ENCODE results near the gene TRPM7. TPM values are rescaled to one million over a fixed set of nuclear protein-coding genes. Genes with fewer than 3 reads are reported as not detected.
"Not testable (repeated sequence)": the region's sequence is repeated elsewhere in the genome, so short reads cannot be mapped to it uniquely, and the experiment has no call there.

Gene TRPM7
- total and polyA plus RNA-seq, 4 experiments from 2014 or later = 12.2 to 66.7 (median 40.1) TPM

GRCh38 chr15:50707878-50708427, 21.4 kb upstream of the TRPM7 start:
- peaks cover 10 to 30% of the 10 kb centered on the region in 2 donors for H3K36me3 Mint-ChIP-seq
- no peaks in the 10 kb centered on the region for H3K27me3 Mint-ChIP-seq
- no peaks in the 10 kb centered on the region for H3K9me3 ChIP-seq (ENCODE audit: control insufficient read depth in 1 of 2, low read length in 2 of 2)
- peaks cover 9% of the 10 kb centered on the region for H3K36me3 ChIP-seq (ENCODE audit: insufficient read depth, low read length)
- no peak for DNase-seq
- no peak overlapping the region for H3K27ac Mint-ChIP-seq
- ChIA-PET CTCF (ENCODE audit: partially characterized antibody) (no interaction called here), POLR2A (ENCODE audit: partially characterized antibody) (no interaction called here)
- no peaks in the 10 kb centered on the region for H3K4me1 Mint-ChIP-seq
- intact Hi-C loops (cut with micrococcal nuclease) = no loop called here
- no peaks in the 10 kb centered on the region for H3K27me3 ChIP-seq (ENCODE audit: insufficient read depth, low read length)
- H3K4me1 ChIP-seq (ENCODE audit: insufficient read depth, low read length) = no peaks in the 10 kb centered on the region
- no peak overlapping the region for H3K4me3 ChIP-seq (ENCODE audit: low read length in 2 of 2)
- no peaks in the 10 kb centered on the region for H3K9me3 Mint-ChIP-seq
- H3K27ac ChIP-seq (ENCODE audit: low read depth, low read length) = no peak overlapping the region
- H3K4me3 Mint-ChIP-seq = no peak overlapping the region

DNA sequence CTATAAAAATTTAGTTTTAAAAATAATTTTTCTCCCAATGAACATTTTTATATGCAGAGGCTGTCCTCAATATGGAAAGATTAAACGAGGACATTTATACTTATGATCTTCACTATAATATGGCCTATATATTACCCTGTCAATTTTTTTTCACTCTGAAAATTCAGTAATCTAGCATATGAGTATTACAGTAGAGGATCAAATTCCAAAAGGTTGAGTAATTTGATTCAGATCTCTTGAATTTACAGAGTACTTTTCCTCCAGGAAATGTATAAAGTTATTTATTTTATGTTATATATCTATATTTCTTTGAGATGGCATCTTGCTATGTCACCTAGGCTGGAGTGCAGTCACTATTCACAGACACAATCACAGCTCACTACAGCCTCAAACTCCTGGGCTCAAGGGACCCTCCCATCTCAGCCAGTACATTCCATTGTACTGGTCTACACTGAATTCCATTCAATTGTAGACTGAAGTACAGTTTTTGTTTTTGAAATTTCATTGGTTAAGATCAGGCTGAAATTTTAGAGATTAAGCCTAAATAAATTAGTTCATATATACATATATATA, 16.3 kb upstream of the TRPM7 start:
- Mint-ChIP-seq H3K4me1 (no peaks in the 10 kb centered on the region), H3K36me3 (peaks cover 6 to 16% of the 10 kb centered on the region in 2 donors), H3K9me3 (no peaks in the 10 kb centered on the region), H3K27me3 (no peaks in the 10 kb centered on the region), H3K4me3 (no peak overlapping the region), H3K27ac (no peak overlapping the region)
- ChIA-PET POLR2A (ENCODE audit: partially characterized antibody) (no interaction called here), CTCF (ENCODE audit: partially characterized antibody) (no interaction called here)
- H3K4me1 ChIP-seq (ENCODE audit: insufficient read depth, low read length) = no peaks in the 10 kb centered on the region
- no peak overlapping the region for H3K27ac ChIP-seq (ENCODE audit: low read depth, low read length)
- H3K36me3 ChIP-seq (ENCODE audit: insufficient read depth, low read length) = peaks cover 4% of the 10 kb centered on the region
- H3K9me3 ChIP-seq (ENCODE audit: control insufficient read depth in 1 of 2, low read length in 2 of 2) = no peaks in the 10 kb centered on the region
- H3K27me3 ChIP-seq (ENCODE audit: insufficient read depth, low read length) = no peaks in the 10 kb centered on the region
- no peak for DNase-seq
- intact Hi-C loops (cut with micrococcal nuclease) = no loop called here
- no peak overlapping the region for H3K4me3 ChIP-seq (ENCODE audit: low read length in 2 of 2)

GRCh38 chr15:50698101-50698500, 11.5 kb upstream of the TRPM7 start:
- DNase-seq = no peak
- Histone ChIP-seq H3K9me3 (ENCODE audit: control insufficient read depth in 1 of 2, low read length in 2 of 2) (no peaks in the 10 kb centered on the region), H3K4me1 (ENCODE audit: insufficient read depth, low read length) (no peaks in the 10 kb centered on the region), H3K27me3 (ENCODE audit: insufficient read depth, low read length) (no peaks in the 10 kb centered on the region), H3K4me3 (ENCODE audit: low read length in 2 of 2) (no peak overlapping the region), H3K27ac (ENCODE audit: low read depth, low read length) (no peak overlapping the region), H3K36me3 (ENCODE audit: insufficient read depth, low read length) (no peaks in the 10 kb centered on the region)
- intact Hi-C loops (cut with micrococcal nuclease) = no loop called here
- Mint-ChIP-seq H3K4me1 (no peaks in the 10 kb centered on the region), H3K36me3 (peaks cover 0 to 2% of the 10 kb centered on the region in 2 donors), H3K27ac (no peak overlapping the region), H3K27me3 (no peaks in the 10 kb centered on the region), H3K9me3 (no peaks in the 10 kb centered on the region), H3K4me3 (no peak overlapping the region)
- ChIA-PET POLR2A (ENCODE audit: partially characterized antibody) (interaction anchor here (1.1 kb wide), 1 partner anchor 10 kb away, joined by 3 read pairs; no protein-coding TSS in a partner anchor), CTCF (ENCODE audit: partially characterized antibody) (no interaction called here)

DNA sequence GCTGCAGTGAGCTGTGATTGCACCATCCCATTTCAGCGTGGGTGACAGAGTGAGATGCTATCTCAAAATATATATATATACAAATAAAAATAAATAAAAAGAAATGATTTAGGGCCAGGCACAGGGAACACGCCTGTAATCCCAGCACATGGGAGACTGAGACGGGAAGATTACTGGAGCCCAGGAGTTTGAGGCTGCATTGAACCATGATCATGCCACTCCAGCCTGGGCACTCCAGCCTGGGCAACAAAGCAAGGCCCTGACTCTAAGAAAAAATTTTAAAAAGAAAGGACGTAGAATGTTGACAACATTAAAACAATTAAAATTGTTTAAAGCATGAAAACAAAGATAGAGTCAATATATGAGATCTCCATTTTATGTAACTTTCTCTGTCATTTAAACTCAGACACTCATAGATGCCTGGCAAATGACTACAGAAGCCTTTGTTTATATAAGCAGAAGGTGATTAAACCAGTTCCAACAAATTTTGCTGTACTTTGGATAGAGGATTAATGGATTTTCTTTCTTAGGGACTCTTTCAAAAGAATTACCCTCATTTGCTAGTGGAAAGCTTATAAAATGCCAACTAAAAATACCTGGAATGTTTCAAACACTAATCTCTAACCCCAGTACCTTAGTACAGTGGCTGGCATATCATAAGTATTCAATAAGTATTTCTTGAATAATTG, 10.7 kb upstream of the TRPM7 start:
- no peaks in the 10 kb centered on the region for H3K27me3 Mint-ChIP-seq
- Histone ChIP-seq H3K27me3 (ENCODE audit: insufficient read depth, low read length) (no peaks in the 10 kb centered on the region), H3K36me3 (ENCODE audit: insufficient read depth, low read length) (no peaks in the 10 kb centered on the region), H3K4me1 (ENCODE audit: insufficient read depth, low read length) (no peaks in the 10 kb centered on the region), H3K27ac (ENCODE audit: low read depth, low read length) (no peak overlapping the region), H3K9me3 (ENCODE audit: control insufficient read depth in 1 of 2, low read length in 2 of 2) (no peaks in the 10 kb centered on the region), H3K4me3 (ENCODE audit: low read length in 2 of 2) (no peak overlapping the region)
- ChIA-PET CTCF (ENCODE audit: partially characterized antibody) (no interaction called here), POLR2A (ENCODE audit: partially characterized antibody) (interaction anchor here (1.1 kb wide), 1 partner anchor 9 kb away, joined by 3 read pairs; no protein-coding TSS in a partner anchor)
- H3K36me3 Mint-ChIP-seq = peaks cover 0 to 2% of the 10 kb centered on the region in 2 donors
- H3K27ac Mint-ChIP-seq = no peak overlapping the region
- no peaks in the 10 kb centered on the region for H3K4me1 Mint-ChIP-seq
- no peaks in the 10 kb centered on the region for H3K9me3 Mint-ChIP-seq
- intact Hi-C loops (cut with micrococcal nuclease) = no loop called here
- H3K4me3 Mint-ChIP-seq = no peak overlapping the region
- DNase-seq = no peak

- H3K27me3 ChIP-seq (ENCODE audit: insufficient read depth, low read length); H3K9me3 ChIP-seq (ENCODE audit: control insufficient read depth in 1 of 2, low read length in 2 of 2); H3K4me1 Mint-ChIP-seq; H3K4me3 ChIP-seq (ENCODE audit: low read length in 2 of 2); H3K27ac Mint-ChIP-seq; H3K27me3 Mint-ChIP-seq; DNase-seq; intact Hi-C loops (cut with micrococcal nuclease); H3K4me1 ChIP-seq (ENCODE audit: insufficient read depth, low read length); H3K9me3 Mint-ChIP-seq; POLR2A ChIA-PET (ENCODE audit: partially characterized antibody); H3K36me3 Mint-ChIP-seq; H3K27ac ChIP-seq (ENCODE audit: low read depth, low read length); H3K4me3 Mint-ChIP-seq; H3K36me3 ChIP-seq (ENCODE audit: insufficient read depth, low read length): not testable (repeated sequence)
- CTCF ChIA-PET (ENCODE audit: partially characterized antibody) = interaction anchor here (1.2 kb wide), 1 partner anchor 26 kb away, joined by 3 read pairs; no protein-coding TSS in a partner anchor
Observed at GRCh38 chr15:50694634-50695165, 8.1 kb upstream of the TRPM7 start.

- Histone ChIP-seq H3K27me3 (ENCODE audit: insufficient read depth, low read length) (no peaks in the 10 kb centered on the region), H3K36me3 (ENCODE audit: insufficient read depth, low read length) (no peaks in the 10 kb centered on the region), H3K4me1 (ENCODE audit: insufficient read depth, low read length) (peaks cover 45% of the 10 kb centered on the region), H3K4me3 (ENCODE audit: low read length in 2 of 2) (peak overlapping the region; percentile 1 to 99), H3K9me3 (ENCODE audit: control insufficient read depth in 1 of 2, low read length in 2 of 2) (no peaks in the 10 kb centered on the region), H3K27ac (ENCODE audit: low read depth, low read length) (peak overlapping the region; percentile 99)
- Mint-ChIP-seq H3K27ac (peak overlapping the region; percentile 93 to 100 (median 97)), H3K36me3 (peaks cover 5 to 30% of the 10 kb centered on the region in 2 donors), H3K4me3 (peak overlapping the region; percentile 89 to 100 (median 99)), H3K4me1 (peaks cover 29 to 56% (median 42%) of the 10 kb centered on the region in 4 donors), H3K9me3 (peaks cover 0 to 7% (median 0%) of the 10 kb centered on the region in 8 donors), H3K27me3 (no peaks in the 10 kb centered on the region)
- no peak for DNase-seq
- intact Hi-C loops (cut with micrococcal nuclease) = loop anchor here (2.0 kb wide), 2 partner anchors 263 to 1067 kb away; partner anchors contain the start of genes DTWD1, FAM227B and USP8
- CTCF ChIA-PET (ENCODE audit: partially characterized antibody) = interaction anchor here (1.0 to 2.3 kb wide), 2 partner anchors 189 to 222 kb away, joined by 3 to 6 read pairs; partner anchors contain the start of gene AP4E1
- POLR2A ChIA-PET (ENCODE audit: partially characterized antibody) = interaction anchor here (0.7 to 2.3 kb wide), 5 partner anchors 10 to 263 kb away, joined by 3 to 14 read pairs (median 4); partner anchors contain the start of genes SPPL2A and USP8
Observed at GRCh38 chr15:50687302-50687902, 805 bp upstream of the TRPM7 start.
